HEK293T (cell line): Measurements from ENCODE around the gene PTPRD.

ENCODE experiments used
- BHLHE40 ChIP-seq: fragments of 450-650 bp; IDR thresholded peaks from 2 replicates; pipeline ENCODE4 v1.6.1; 2016; ENCODE audit warnings: mild to moderate bottlenecking, moderate library complexity, borderline replicate concordance
- CTBP1 ChIP-seq: fragments of 450-650 bp; IDR thresholded peaks from 2 replicates; pipeline ENCODE4 v1.6.1; 2016; ENCODE audit warnings: borderline replicate concordance
- ELF4 ChIP-seq: fragments of 450-650 bp; IDR thresholded peaks from 2 replicates; pipeline ENCODE4 v1.6.1; 2017; ENCODE audit warnings: antibody characterized with exemption
- FOXA1 ChIP-seq: fragments of 450-650 bp; IDR thresholded peaks from 2 replicates; pipeline ENCODE4 v1.6.1; 2016; ENCODE audit warnings: mild to moderate bottlenecking
- FOXK2 ChIP-seq: fragments of 450-650 bp; IDR thresholded peaks from 2 replicates; pipeline ENCODE4 v1.6.1; 2016; ENCODE audit warnings: mild to moderate bottlenecking
- FOXM1 ChIP-seq: fragments of 450-650 bp; IDR thresholded peaks from 2 replicates; pipeline ENCODE4 v1.6.1; 2017; ENCODE audit warnings: mild to moderate bottlenecking, borderline replicate concordance
- HDGF ChIP-seq: fragments of 450-650 bp; IDR thresholded peaks from 2 replicates; pipeline ENCODE4 v1.6.1; 2017; ENCODE audit warnings: antibody characterized with exemption, borderline replicate concordance
- L3MBTL2 ChIP-seq: fragments of 450-650 bp; conservative IDR thresholded peaks from 2 replicates; pipeline ENCODE4 v1.6.1; 2016; ENCODE audit warnings: mild to moderate bottlenecking
- LEF1 ChIP-seq: fragments of 450-650 bp; IDR thresholded peaks from 2 replicates; pipeline ENCODE4 v1.6.1; 2017; ENCODE audit warnings: mild to moderate bottlenecking, borderline replicate concordance
- NFRKB ChIP-seq: fragments of 450-650 bp; IDR thresholded peaks from 2 replicates; pipeline ENCODE4 v1.6.1; 2016; ENCODE audit warnings: mild to moderate bottlenecking, moderate library complexity
- SP1 ChIP-seq: fragments of 450-650 bp; IDR thresholded peaks from 2 replicates; pipeline ENCODE4 v1.6.1; 2017
- SUZ12 ChIP-seq: fragments of 450-650 bp; IDR thresholded peaks from 2 replicates; pipeline ENCODE4 v1.6.1; 2016; ENCODE audit warnings: mild to moderate bottlenecking
- TARDBP ChIP-seq: fragments of 450-650 bp; IDR thresholded peaks from 2 replicates; pipeline ENCODE4 v1.6.1; 2016
- TF ChIP-seq, protein P1 (sequence below): fragments of 450-650 bp; IDR thresholded peaks from 2 replicates; pipeline ENCODE4 v1.6.1; 2016

DNA sequence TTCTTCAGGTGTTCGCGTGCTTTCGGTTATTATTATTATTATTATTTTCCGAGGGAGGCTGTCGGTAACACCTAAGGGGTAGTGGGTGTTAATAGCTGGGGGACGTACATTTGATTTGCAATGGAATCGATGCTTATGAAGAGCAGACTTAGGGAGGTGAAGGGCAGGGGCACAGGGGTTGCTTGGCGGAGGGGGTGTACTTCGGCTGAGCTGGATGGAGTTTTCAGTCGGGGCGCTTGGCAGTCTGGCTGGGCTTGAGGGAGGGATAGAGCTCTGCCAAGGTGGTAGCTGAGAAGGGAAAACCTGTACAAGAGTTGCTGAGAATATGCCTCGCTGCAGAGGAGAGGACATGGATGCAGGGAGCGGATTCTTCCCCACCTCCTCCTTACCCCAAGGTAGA lies 617 bp upstream of the PTPRD start:
- TF ChIP-seq L3MBTL2: no peak
- no peak for TF ChIP-seq SUZ12
- no peak for TF ChIP-seq FOXK2
- no peak for TF ChIP-seq FOXM1
- TF ChIP-seq SP1: no peak
- TF ChIP-seq TARDBP: no peak
- no peak for TF ChIP-seq BHLHE40
- no peak for TF ChIP-seq ELF4
- no peak for TF ChIP-seq FOXA1
- no peak for TF ChIP-seq LEF1
- no peak for TF ChIP-seq NFRKB
- no peak for TF ChIP-seq CTBP1
- no peak for TF ChIP-seq HDGF
- TF ChIP-seq, protein P1, sequence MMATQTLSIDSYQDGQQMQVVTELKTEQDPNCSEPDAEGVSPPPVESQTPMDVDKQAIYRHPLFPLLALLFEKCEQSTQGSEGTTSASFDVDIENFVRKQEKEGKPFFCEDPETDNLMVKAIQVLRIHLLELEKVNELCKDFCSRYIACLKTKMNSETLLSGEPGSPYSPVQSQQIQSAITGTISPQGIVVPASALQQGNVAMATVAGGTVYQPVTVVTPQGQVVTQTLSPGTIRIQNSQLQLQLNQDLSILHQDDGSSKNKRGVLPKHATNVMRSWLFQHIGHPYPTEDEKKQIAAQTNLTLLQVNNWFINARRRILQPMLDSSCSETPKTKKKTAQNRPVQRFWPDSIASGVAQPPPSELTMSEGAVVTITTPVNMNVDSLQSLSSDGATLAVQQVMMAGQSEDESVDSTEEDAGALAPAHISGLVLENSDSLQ: no peak
